Neuronal stem cell (in vitro differentiated cells): ENCODE data around the gene NTRK2.
A peak's percentile ranks its signal among the peaks of the same experiment; 100 is the strongest.

Source experiments
- DNase-seq: peaks from one replicate; pipeline ENCODE4 v3.0.0-alpha.2; 2013; ENCODE audit warnings: low spot score
- H2AFZ ChIP-seq: one replicate; pipeline ENCODE4 v1.6.1; 2013; ENCODE audit warnings: mild to moderate bottlenecking, low read length, inconsistent platforms
- H2AK5ac ChIP-seq: 2 replicates; pipeline ENCODE4 v1.6.1; 2013; ENCODE audit warnings: low read depth, mild to moderate bottlenecking, inconsistent platforms, low read length, moderate library complexity, mixed read lengths
- H2BK120ac ChIP-seq: 2 replicates; pipeline ENCODE4 v1.6.1; 2013; ENCODE audit warnings: low read depth, mild to moderate bottlenecking, inconsistent platforms, low read length, moderate library complexity, mixed read lengths
- H2BK12ac ChIP-seq: one replicate; pipeline ENCODE4 v1.6.1; 2013; ENCODE audit warnings: low read length, inconsistent platforms
- H2BK15ac ChIP-seq: 2 replicates; pipeline ENCODE4 v1.6.1; 2013; ENCODE audit warnings: mild to moderate bottlenecking, low read length, inconsistent platforms, mixed read lengths
- H2BK5ac ChIP-seq: one replicate; pipeline ENCODE4 v1.6.1; 2013; ENCODE audit warnings: inconsistent platforms, mild to moderate bottlenecking, low read length, moderate library complexity
- H3K14ac ChIP-seq: one replicate; pipeline ENCODE4 v1.6.1; 2013; ENCODE audit warnings: low read length, inconsistent platforms
- H3K18ac ChIP-seq: 2 replicates; pipeline ENCODE4 v1.6.1; 2013; ENCODE audit warnings: low read length, inconsistent platforms
- H3K23ac ChIP-seq: 2 replicates; pipeline ENCODE4 v1.6.1; 2013; ENCODE audit warnings: low read depth, mild to moderate bottlenecking, mixed read lengths, low read length, inconsistent platforms; ENCODE audit not compliant: poor library complexity
- H3K27ac ChIP-seq: replicated peaks from 3 replicates; pipeline ENCODE4 v1.5.1; 2013; ENCODE audit warnings: low read length, inconsistent platforms
- H3K27me3 ChIP-seq, 3 experiments: 2 replicates each; pipeline ENCODE4 v1.6.1; 2013; ENCODE audit warnings: low read length in 3 of 3, mild to moderate bottlenecking in 2 of 3, inconsistent platforms in 1 of 3, low read depth in 1 of 3, mixed read lengths in 1 of 3, moderate library complexity in 1 of 3; ENCODE audit not compliant: control insufficient read depth in 3 of 3, insufficient read depth in 3 of 3
- H3K36me3 ChIP-seq, 2 donors: replicated peaks in 1 of 2; 2 replicates each; pipeline ENCODE4 v1.6.1; 2013; ENCODE audit warnings: low read length in 2 of 2; ENCODE audit not compliant: control insufficient read depth in 2 of 2, insufficient read depth in 2 of 2
- H3K4ac ChIP-seq: 2 replicates; pipeline ENCODE4 v1.6.1; 2013; ENCODE audit warnings: inconsistent platforms, mild to moderate bottlenecking, low read length, moderate library complexity
- H3K4me1 ChIP-seq, 2 donors: 1 replicate in 1 of 2; 2 replicates in 1 of 2; pipeline ENCODE4 v1.6.1; 2013; ENCODE audit warnings: low read length in 2 of 2, low read depth in 1 of 2; ENCODE audit not compliant: control insufficient read depth in 2 of 2, insufficient read depth in 1 of 2
- H3K4me2 ChIP-seq: one replicate; pipeline ENCODE4 v1.6.1; 2013; ENCODE audit warnings: mild to moderate bottlenecking, low read length, inconsistent platforms; ENCODE audit not compliant: insufficient read depth, poor library complexity, severe bottlenecking
- H3K4me3 ChIP-seq, 2 donors: 2 replicates each; pipeline ENCODE4 v1.5.1; 2013; ENCODE audit warnings: low read length in 2 of 2, mild to moderate bottlenecking in 2 of 2, inconsistent platforms in 1 of 2, moderate library complexity in 1 of 2
- H3K79me1 ChIP-seq: one replicate; pipeline ENCODE4 v1.6.1; 2013; ENCODE audit warnings: low read depth, mild to moderate bottlenecking, inconsistent platforms, low read length, moderate library complexity
- H3K9ac ChIP-seq: one replicate; pipeline ENCODE4 v1.6.1; 2013; ENCODE audit warnings: mild to moderate bottlenecking, low read depth, low read length, inconsistent platforms; ENCODE audit not compliant: poor library complexity
- H3K9me3 ChIP-seq, 2 donors: replicated peaks in 1 of 2; 2 replicates each; pipeline versions ENCODE3 to v1.6.1; 2013; ENCODE audit warnings: low read length in 2 of 2, mild to moderate bottlenecking in 2 of 2, inconsistent platforms in 1 of 2, low read depth in 1 of 2, mixed read lengths in 1 of 2, moderate library complexity in 1 of 2; ENCODE audit not compliant: control insufficient read depth in 2 of 2, insufficient read depth in 1 of 2
- H4K8ac ChIP-seq: one replicate; pipeline ENCODE4 v1.6.1; 2013; ENCODE audit warnings: low read depth, mild to moderate bottlenecking, inconsistent platforms, low read length, moderate library complexity
- H4K91ac ChIP-seq: one replicate; pipeline ENCODE4 v1.6.1; 2013; ENCODE audit warnings: low read length, low read depth, mild to moderate bottlenecking, inconsistent platforms; ENCODE audit not compliant: poor library complexity
- WGBS, 2 donors: extraction: QIAGEN DNeasy Blood & Tissue Kit; methylation state at CpG; one replicate each; pipeline ENCODE4 v1.1.7; 2013; ENCODE audit warnings: missing lambda C conversion rate in 2 of 2, mixed read lengths in 1 of 2; ENCODE audit not compliant: insufficient read length in 2 of 2, insufficient replicate concordance in 1 of 2; ENCODE audit errors: extremely low coverage in 2 of 2; 5-methylcytosine and 5-hydroxymethylcytosine counted together

The NTRK2 gene

GRCh38 chr9:84845956-84846900 lies 176.7 kb downstream of the NTRK2 start:
- no CpG with 5 or more reads among the region's 7 CpGs for WGBS, 2 donors
- Histone ChIP-seq H2BK15ac (no peak overlapping the region), H3K14ac (no peak overlapping the region)

GRCh38 chr9:84846906-84847305 lies 177.4 kb downstream of the NTRK2 start:
- H3K14ac ChIP-seq, result no peak overlapping the region
- no peak overlapping the region for H3K9ac ChIP-seq
- no peak overlapping the region for H3K4me2 ChIP-seq
- no peak overlapping the region for H4K8ac ChIP-seq
- H2BK12ac ChIP-seq, result no peak overlapping the region
- H2BK5ac ChIP-seq, result no peak overlapping the region
- H3K18ac ChIP-seq, result no peak overlapping the region
- peaks cover 15 to 30% of the 10 kb centered on the region in 2 donors for H3K4me1 ChIP-seq
- peaks cover 0 to 7% of the 10 kb centered on the region in 2 donors for H3K9me3 ChIP-seq
- no peak overlapping the region for H4K91ac ChIP-seq
- H2AFZ ChIP-seq, result peak overlapping the region; percentile 39
- no peaks in the 10 kb centered on the region for H3K36me3 ChIP-seq
- no peaks in the 10 kb centered on the region for H3K27me3 ChIP-seq
- no peak overlapping the region for H3K23ac ChIP-seq
- H3K79me1 ChIP-seq, result no peaks in the 10 kb centered on the region
- no peak overlapping the region for H3K27ac ChIP-seq
- no peak overlapping the region for H2AK5ac ChIP-seq
- no peak overlapping the region for H3K4me3 ChIP-seq
- H2BK15ac ChIP-seq, result no peak overlapping the region
- no peak for DNase-seq
- H3K4ac ChIP-seq, result no peak overlapping the region
- no peak overlapping the region for H2BK120ac ChIP-seq

More at GRCh38 chr9:84845956-84846900, 176.7 kb downstream of the NTRK2 start:
- Histone ChIP-seq H2AK5ac (no peak overlapping the region), H4K91ac (no peak overlapping the region), H3K9me3 (peaks cover 0 to 7% of the 10 kb centered on the region in 2 donors), H2BK5ac (no peak overlapping the region), H2AFZ (peak overlapping the region; percentile 39), H3K4me2 (no peak overlapping the region), H3K9ac (no peak overlapping the region), H3K79me1 (no peaks in the 10 kb centered on the region), H3K27me3 (no peaks in the 10 kb centered on the region), H2BK12ac (no peak overlapping the region), H3K18ac (no peak overlapping the region), H3K4me3 (no peak overlapping the region), H3K36me3 (no peaks in the 10 kb centered on the region), H2BK120ac (no peak overlapping the region), H4K8ac (no peak overlapping the region), H3K27ac (peak overlapping the region; percentile 23), H3K23ac (no peak overlapping the region), H3K4ac (no peak overlapping the region), H3K4me1 (peaks cover 14 to 23% of the 10 kb centered on the region in 2 donors)
- no peak for DNase-seq

GRCh38 chr9:84849049-84849448 lies 179.5 kb downstream of the NTRK2 start:
- no peak overlapping the region for H3K4ac ChIP-seq
- no peaks in the 10 kb centered on the region for H3K27me3 ChIP-seq
- no peak overlapping the region for H2BK5ac ChIP-seq
- no peak overlapping the region for H2AFZ ChIP-seq
- no peak overlapping the region for H2BK12ac ChIP-seq
- H2BK120ac ChIP-seq, result no peak overlapping the region
- no peak overlapping the region for H3K4me2 ChIP-seq
- no peaks in the 10 kb centered on the region for H3K79me1 ChIP-seq
- H4K8ac ChIP-seq, result no peak overlapping the region
- no peak overlapping the region for H3K4me3 ChIP-seq
- no CpG with 5 or more reads among the region's 2 CpGs for WGBS, 2 donors
- peaks cover 0 to 7% of the 10 kb centered on the region in 2 donors for H3K9me3 ChIP-seq
- H3K18ac ChIP-seq, result no peak overlapping the region
- peaks cover 18 to 43% of the 10 kb centered on the region in 2 donors for H3K4me1 ChIP-seq
- no peak overlapping the region for H2BK15ac ChIP-seq
- no peak for DNase-seq
- no peak overlapping the region for H3K27ac ChIP-seq
- H3K14ac ChIP-seq, result no peak overlapping the region
- H2AK5ac ChIP-seq, result no peak overlapping the region
- H3K36me3 ChIP-seq, result no peaks in the 10 kb centered on the region
- H3K9ac ChIP-seq, result no peak overlapping the region
- H3K23ac ChIP-seq, result no peak overlapping the region
- H4K91ac ChIP-seq, result no peak overlapping the region

GRCh38 chr9:84850830-84851392 lies 181.4 kb downstream of the NTRK2 start:
- Histone ChIP-seq H2BK120ac (no peak overlapping the region), H3K79me1 (no peaks in the 10 kb centered on the region), H2BK15ac (no peak overlapping the region), H3K36me3 (no peaks in the 10 kb centered on the region), H3K18ac (no peak overlapping the region), H4K8ac (no peak overlapping the region), H3K4me1 (peaks cover 18 to 43% of the 10 kb centered on the region in 2 donors), H3K4me3 (no peak overlapping the region), H3K14ac (no peak overlapping the region), H2BK12ac (no peak overlapping the region), H2BK5ac (no peak overlapping the region), H3K9ac (no peak overlapping the region), H3K9me3 (no peaks in the 10 kb centered on the region), H3K4ac (no peak overlapping the region), H4K91ac (no peak overlapping the region), H3K4me2 (no peak overlapping the region), H3K23ac (no peak overlapping the region), H3K27me3 (no peaks in the 10 kb centered on the region), H2AK5ac (no peak overlapping the region), H2AFZ (no peak overlapping the region), H3K27ac (peak overlapping the region; percentile 24)
- no CpG with 5 or more reads among the region's 4 CpGs for WGBS, 2 donors
- no peak for DNase-seq
